T follicular helper cell (primary cell): ENCODE data around the gene ALG9.
A peak's percentile ranks its signal among the peaks of the same experiment; 100 is the strongest.
"Not testable (repeated sequence)": the region's sequence is repeated elsewhere in the genome, so short reads cannot be mapped to it uniquely, and the experiment has no call there.

ENCODE experiments used
- DNase-seq: peaks from one replicate; pipeline ENCODE4 v3.0.0-alpha.2; 2020; ENCODE audit warnings: low read depth

The ALG9 gene

DNA sequence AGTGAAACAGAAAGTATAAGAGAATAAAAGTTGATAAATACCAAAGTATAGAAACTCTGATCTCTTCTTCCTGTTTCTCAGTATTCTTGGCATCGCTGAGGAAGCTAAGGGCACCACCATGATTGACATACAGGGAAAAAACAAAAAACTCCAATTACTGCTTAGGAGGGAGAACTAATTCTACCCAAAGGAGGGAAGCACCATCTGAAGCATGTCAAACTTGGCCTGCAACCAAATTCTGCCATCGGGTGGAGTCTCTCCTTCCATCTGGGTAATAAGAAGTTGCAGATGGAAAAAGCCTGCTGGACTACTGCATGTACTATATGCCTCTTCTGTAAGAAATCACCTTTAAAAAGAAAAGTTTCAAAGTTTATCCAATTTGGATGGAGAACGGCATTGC lies 74.7 kb downstream of the ALG9 start:
- no peak for DNase-seq

DNA sequence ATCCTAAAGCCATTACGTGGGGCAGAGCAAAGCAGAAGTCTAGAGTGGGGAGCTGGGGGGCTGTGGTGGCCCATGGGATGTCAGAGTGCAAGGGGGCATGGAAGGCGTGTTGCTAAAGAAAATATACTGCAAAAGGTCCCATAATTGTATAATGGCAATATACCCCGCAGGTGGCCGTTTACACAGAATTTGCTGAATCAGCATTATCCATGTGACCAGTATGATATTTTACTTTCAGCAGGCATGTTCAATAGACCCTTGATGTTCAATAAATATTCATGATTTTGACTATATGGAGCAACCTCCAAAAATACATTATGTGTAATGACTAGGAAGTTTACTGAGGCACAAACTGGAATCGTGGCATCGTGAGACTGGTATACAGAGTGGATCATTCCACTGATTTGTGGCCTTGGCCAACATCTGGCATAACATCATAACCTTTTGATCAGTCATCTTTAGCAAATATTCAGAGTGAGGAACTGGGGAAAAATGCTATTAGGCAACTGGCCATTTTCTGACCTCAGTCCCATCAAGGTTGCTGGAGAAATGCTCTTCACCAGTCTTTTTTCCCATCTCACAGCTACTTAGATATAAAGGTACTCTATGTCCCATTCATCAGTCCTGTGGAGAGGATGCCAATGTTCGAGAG lies 75.9 kb downstream of the ALG9 start:
- no peak for DNase-seq

DNA sequence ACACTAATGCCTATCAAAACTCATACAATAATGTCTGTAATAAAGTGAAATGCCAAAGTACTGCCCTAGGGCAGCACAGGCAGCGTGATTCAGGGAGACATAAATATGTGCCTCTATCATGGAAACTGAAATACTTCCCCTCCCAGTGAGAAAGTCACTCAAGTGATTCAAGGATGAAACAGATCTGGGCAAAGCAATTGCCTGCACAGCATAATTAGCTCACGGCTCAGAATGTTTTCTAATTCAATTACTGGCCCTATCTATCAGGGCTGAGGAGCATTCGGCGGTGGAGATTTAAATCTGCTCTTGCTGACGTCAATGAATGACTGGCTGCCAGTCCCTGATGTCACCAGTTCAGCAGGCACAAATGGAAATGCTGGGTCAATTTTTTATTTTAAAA lies 77.5 kb downstream of the ALG9 start:
- no peak for DNase-seq

DNA sequence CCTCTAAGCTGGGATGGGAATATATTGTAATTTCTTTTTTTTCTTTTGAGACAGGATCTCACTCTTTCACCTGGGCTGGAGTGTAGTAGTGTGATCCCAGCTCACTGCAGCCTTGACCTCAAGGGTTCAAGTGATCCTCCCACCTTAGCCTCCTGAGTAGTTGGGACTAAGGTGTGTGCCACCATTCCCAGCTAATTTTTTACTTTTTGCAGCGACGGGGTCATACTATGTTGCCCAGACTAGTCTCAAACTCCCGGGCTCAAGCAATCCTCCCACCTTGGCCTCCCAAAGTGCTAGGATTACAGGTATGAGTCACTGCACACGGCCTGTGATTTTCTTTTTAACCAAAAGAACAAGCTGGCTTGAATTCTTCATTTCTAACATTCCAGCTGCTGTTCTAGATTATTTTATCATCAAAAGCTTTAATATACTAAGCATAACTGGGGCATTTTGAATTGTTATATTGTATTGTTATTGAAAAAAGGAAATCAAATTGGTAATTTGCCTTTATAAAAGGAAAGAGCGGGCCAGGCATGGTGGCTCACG lies 78.4 kb downstream of the ALG9 start:
- no peak for DNase-seq

DNA sequence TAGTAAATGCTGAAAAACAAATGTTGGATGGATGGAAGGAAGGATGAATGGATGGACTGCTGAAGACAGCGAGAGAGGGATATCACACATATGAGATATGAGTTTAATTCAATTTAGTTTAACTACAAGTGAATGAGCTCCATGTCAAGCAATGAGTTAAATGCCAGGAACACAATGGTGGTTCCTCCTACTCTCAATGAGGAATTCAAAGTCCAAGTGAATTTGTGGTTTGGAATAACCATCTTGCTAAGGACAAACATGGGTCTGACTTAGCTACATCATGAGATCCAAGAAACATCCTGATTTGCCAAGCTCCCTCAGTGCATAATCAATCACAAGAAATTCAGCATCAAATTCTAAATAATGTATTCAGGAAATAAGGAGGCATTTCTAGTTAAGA lies 79.1 kb downstream of the ALG9 start:
- no peak for DNase-seq

DNA sequence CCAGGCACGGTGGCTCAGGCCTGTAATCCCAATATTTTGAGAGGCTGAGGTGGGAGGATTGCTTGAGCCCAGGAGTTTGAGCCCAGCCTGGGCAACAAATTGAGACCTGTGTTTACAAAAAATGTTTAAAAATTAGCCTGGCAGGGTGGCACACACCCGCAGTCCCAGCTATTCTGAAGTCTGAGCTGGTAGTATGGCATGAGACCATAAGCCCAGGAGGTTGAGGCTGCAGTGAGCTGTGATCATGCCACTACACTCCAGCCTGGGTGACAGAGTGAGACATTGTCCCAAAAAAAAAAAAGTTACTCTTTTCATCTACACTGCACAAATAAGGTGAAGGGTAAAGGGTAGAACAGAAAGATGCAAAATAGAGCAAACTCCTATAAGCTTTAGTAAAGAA lies 82.9 kb downstream of the ALG9 start:
- no peak for DNase-seq

DNA sequence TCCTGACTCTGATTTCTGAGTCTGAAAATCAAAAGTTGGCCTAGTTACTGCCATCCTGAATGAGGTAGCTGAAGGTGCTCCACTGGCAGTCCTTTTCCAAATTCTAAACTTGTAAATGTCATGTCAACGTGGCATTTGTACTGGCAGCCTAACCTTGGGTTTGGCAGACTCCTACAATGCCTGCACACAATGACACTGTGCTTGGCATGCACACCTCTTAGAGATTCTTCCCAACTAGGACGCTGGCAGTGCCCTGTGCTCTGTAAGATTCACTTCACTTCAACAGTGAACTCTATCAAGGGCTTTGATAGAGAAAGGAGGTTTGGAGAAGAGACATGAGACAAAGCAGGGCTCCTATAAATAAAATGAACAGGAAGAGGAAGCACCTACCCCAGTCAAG lies 83.3 kb downstream of the ALG9 start:
- DNase-seq = no peak

DNA sequence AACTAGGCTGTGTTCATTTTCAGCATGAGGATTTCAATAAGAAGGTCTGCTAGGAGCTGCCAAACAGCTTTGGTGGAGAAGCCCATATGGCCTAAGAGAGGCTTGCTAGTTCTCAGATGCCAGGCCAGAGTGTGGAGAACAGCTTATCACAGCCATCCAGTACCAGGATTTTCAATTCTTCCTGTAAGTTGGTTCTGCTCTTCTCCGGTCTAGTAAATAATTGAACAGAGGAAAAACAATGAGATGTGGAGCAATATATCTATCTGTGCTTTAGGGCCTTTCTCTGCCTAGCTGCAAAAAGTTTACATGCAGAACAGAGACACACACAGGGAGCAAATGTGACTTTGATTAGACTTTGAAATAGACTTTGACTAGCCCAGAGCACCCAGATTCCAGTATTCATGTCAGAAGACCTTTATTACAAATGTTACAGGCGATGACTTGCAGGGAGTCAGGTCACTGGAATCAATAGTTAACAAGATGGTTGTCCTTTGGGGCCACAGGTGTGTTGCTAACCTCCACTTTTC lies 85.4 kb downstream of the ALG9 start:
- DNase-seq = no peak

DNA sequence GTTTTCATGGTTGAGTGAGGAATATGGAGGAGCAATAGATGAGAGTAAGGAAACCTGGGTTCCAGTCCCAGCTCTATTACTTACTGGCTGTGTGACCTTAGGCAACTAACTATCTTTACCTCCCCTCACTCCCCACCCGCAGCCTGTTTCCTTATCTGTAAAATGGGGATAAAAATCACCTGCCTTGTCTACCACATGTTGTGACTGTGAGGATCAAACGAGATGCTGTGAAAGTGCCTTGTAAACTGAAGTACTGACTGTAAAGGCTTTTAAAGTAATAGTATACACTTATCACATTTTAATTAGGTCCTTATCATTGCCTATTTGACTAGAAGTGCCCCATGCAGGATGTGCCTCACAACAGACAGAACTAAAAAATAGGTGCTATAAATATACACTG lies 86.3 kb downstream of the ALG9 start:
- DNase-seq = no peak

DNA sequence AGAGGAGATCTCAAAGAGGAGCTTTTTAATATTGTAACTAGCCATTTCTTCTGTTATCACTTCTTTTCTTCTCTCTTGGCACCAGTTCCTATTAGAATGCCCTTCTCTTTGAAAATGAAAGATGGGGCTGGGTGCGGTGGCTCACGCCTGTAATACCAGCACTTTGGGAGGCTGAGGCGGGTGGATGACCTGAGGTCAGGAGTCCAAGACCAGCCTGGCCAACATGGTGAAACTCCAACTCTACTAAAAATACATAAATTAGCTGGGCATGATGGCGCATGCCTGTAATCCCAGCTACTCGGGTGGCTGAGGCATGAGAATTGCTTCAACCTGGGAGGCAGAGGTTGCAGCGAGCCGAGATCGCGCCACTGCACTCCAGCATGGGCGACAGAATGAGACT lies 87.1 kb downstream of the ALG9 start:
- not testable (repeated sequence) for DNase-seq

DNA sequence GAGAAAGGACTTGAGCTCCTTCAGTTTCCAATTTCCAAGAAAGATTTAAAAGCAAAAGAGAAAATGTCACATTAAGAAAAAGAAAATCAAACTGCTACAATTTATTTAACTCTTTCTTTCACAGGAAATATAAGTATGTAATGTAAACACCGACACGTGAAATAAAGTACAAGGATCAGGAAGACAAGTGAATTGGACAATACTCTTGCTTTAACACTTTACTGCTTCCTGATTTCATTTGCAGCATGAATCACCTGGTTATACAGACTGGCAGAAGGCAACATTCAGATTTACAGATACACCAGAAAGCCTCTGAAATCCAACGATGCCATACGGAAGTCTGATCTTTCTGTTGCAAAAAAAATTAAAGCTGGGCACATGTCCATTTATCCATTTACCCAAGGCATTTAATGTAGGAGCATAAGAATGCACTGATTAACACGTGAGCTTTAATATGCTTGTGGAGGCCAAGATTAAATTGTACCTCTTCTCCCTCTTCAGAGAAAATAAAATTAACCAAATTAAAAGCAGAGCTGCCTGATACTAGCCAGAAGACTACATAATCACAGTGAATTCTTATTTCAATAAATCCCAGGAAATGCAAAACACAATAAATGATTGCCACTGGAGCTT lies 89.2 kb downstream of the ALG9 start:
- DNase-seq = no peak

DNA sequence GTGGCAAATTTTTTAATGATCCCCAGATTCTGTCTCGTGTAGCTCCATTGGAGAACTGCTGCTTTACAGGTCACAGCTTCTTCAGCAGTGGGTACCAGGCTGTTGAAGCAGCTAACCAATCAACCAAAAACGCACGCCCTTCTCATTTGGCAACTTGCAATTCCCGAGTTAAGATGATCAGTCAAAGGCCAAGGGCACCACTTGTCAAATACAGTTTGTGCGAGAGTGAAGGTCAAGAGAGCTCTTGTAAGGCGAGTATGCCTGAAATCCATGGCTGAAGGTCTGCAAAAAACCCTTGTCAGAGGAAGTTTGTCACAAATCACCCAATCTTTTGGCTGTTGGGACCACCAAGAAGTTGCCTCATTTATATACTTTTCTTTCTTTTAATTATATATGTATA lies 92.3 kb downstream of the ALG9 start:
- no peak for DNase-seq

DNA sequence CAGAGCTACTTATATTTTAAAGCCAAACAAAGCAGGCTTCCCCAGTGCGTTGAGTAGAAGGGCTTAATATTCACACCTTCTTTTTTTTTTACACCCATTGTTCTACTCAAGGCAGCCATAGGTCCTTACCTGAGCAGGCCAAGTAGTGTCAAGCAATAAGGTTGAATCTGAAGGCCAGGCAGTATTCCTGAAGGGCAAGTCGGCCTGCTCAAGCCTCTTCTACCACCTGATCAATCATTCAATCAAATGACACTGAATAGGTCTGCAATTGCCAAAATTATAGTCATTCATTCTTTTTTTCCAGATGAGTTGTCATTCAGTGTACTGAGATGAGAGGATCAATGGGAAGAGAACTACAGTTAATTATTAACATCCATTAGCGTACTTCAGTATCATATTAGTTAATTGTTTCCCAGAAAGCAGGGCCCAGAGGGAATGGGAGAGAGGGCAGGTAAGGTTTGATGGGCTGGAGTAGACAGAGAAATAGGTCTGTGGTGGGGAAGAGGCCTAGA lies 93.3 kb downstream of the ALG9 start:
- no peak for DNase-seq

DNA sequence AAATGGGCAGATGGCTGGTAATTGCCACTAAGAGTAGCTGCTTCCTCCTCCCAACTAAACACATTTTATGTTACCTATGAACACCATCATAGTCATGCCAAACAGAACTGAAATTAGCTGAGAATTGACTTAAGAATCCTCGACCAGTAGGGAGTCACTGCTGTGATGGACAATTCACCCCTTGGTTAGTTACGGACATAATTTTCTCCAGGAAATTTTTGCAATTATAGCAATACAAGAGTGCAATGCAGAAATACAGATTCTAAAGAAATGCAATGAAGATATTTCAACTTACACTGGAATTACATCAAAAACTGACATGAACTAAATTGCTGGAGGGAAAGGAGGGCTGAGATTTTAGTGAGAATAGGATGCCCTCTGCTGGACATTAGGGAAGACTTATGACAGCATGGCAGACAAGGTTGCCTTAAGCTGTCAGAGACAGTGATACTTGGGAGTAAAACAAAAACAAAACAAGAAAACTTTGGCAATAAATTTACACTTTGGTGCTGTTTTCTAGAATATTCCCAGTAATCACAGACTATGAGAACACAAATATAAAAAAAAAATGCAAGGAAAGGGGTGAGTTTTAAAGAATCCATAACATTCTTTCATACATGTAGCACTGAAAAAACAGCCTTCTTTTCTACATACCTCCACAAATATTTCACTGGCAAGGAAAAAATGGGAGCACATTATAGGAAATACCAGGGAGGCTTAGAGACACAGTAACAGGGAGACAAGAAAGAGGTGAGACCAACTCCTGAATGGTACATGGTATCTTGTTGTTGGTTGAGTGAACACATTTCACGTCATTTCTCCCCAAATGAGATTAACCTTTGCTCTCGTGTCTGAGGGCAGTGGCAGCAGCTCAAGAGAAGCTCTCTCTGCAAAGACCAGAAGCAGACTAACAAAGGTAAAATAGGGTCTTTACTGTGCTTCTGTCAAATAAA lies 94.0 kb downstream of the ALG9 start:
- DNase-seq = peak; percentile 3

DNA sequence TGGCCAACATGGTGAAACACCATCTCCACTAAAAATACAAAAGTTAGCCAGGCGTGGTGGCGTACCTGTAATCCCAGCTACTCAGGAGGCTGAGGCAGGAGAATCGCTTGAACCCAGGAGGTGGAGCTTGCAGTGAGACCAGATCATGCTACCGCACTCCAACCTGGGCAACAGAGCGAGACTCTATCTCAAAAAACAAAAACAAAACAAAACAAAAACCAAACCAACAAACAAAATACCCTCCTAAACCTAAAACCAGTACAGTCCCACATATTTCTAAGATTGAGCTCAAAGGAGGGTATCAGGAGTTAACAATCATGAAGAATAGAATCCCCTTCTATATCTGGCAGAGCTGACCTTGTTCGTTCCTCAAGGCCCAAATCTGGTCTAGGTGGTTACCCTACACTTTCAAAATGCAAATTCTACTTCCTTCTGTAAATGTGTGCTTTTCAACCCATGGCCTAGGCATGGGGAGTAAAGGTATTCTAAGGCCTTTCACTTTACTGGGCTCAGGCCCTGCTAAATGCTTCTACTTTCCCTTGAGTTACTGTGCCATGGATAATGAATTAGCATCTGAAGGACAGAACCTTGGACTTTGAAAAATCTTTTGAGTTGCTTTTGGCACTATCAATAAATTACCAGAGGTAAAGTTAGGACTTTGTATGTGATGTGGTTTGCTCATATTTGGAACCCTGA lies 94.8 kb downstream of the ALG9 start:
- no peak for DNase-seq

DNA sequence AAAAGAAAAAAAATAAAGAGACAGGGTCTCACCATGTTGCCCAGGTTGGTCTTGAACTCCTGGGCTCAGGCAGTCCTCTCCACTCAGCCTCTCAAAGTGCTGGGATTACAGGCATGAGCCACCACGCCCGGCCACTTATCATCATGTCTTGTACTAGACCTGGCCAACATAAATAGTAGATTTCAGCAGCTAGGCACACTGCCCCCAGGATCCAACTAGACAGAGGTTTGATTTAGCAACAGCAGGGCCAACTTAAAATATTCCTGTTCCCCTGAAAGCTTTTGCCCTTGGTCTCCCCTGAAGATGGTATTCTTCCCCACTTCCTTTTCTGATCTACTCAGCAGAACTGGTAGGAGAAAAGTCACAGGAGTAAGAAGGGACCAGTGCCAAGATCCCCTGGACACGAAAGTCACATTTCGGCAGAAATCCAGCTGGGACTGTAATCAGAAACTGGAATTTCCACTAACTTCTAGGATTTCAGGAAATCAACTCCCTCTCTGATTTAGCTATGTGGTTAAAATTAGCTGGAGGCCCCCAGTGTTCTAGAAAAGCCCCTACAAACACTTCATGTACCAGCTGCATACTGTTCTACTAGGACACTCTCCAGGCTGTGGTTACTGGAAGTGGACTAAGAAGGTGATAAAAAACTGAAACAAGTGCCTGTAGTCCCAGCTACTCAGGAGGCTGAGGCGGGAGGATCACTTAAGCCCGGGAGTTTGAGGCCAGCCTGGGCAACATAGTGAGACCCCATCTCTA lies 96.2 kb downstream of the ALG9 start:
- no peak for DNase-seq

DNA sequence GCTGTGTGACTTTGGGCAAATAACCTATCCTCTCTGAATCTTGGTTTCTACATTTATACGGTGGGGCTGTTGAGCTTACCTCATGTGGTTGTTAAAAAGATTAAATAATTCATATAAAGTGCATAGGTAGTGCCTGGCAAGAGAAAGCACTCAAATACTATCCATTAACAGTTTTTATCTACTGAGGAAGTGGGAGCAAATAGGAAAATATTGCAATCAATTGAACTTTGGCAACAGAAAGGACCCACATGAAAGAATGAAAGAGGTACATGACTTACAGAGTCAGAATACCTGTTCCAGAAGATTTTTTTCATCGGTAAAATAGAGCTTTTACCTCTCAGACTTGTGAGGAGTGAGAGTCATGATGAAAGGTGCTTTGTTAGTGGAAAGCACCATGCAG lies 98.8 kb downstream of the ALG9 start:
- no peak for DNase-seq

DNA sequence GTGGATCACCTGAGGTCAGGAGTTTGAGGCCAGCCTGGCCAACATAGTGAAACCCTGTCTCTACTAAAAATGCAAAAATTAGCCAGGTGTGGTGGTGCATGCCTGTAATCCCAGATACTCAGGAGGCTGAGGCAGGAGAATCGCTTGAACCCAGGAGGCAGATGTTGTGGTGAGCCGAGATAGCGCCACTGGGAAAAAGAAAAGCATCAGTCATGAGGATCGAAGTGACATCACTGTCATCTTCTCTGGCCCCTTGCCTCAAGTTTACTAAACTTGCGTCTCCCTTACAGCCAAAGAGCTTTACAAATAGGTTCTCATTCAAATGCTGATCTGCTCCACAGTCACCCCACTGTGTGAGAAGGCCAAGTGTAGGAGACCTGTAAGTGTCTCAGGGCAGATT lies 100.2 kb downstream of the ALG9 start:
- DNase-seq = not testable (repeated sequence)

DNA sequence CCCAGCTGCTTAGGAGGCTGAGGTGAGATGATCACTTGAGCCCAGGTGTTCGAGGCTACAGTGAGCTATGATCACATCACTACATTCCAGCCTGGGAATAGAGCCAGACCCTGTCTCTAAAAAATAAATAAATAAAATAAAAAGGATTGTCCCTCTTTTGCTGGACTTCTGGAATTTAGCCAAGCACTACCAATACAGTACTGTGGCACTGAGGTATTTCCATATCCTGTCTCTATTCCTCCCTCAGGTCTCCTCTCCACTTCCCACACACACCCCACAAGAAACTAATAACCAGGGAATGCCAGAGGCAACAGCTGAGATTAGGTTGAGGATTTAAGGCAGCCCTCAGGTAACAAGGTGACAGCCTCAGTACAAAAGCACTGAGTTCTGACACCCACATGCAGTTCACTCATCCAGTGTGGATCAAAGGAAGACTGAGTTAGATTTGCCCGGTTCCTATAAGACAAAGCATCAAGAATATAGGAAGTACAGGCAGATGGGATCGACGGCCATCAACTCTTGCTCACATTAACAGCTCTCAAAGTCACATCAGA lies 100.7 kb downstream of the ALG9 start:
- DNase-seq = no peak

DNA sequence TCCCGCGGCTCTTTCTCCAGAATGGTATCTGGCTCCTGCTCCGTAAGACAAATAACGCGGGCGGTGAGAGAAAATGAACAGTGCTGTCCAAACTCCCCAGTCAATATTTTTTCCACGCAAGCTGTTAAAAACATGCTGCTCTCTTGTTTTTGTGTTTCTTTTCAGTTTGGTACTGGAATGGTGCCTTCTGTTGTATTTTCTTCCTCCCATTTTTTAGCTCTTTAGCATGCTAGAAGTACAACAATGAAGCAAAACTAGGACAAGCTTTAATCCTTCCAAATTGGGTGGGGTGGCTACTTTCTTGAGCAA lies 104.6 kb downstream of the ALG9 start:
- DNase-seq = no peak
